ENCODE data around the gene MYH14. TPM values are rescaled to one million over a fixed set of nuclear protein-coding genes. Genes with fewer than 3 reads are reported as not detected.

Gene MYH14
- total RNA-seq, 1 donor from 2014 or later, result 0.59 TPM

DNA sequence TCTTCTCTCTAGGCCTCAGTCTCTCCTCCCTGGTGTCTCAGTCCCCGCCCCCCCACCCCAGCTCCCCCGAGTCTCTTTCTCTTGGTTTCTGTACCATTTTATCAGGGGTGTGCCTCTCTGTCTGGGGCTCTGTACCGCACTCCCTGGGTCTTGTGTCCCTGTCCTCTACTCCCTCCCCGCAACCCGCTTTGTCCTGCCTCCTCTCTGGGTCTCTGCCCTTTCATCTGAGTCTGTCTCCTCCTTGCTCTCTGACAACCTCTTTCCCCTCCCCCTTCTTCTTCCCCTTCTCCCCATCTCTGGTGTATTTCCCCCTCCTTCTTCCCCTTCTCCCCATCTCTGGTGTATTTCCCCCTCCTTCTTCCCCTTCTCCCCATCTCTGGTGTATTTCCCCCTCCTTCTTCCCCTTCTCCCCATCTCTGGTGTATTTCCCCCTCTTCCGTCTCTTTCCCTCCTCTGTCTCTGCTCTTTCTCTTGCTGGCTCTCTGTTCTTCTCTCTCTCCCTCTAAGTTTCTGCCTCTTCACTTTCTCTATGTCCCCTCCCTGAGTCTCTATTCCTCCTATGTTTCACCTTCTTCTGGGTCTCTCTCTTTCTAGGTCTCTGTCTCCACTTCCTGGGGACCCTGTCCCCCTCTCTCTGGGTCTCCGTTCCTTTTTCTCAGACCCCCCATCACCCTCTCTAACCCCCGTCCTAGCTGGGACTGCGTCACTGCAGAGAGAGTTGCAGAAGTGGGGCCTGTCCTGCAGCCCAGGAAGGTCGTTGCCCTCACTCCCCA is 128.0 kb downstream of the MYH14 start:
- H3K9me3 Mint-ChIP-seq (ENCODE audit: unreplicated experiment), result peaks cover 27% of the 10 kb centered on the region
- peaks cover 10% of the 10 kb centered on the region for H3K36me3 Mint-ChIP-seq (ENCODE audit: unreplicated experiment)
- peaks cover 32% of the 10 kb centered on the region for H3K27me3 Mint-ChIP-seq (ENCODE audit: unreplicated experiment)
- peaks cover 16% of the 10 kb centered on the region for H3K4me1 Mint-ChIP-seq (ENCODE audit: low read depth, unreplicated experiment)
- DNase-seq, result no peak
- peak overlapping the region; percentile 94 for H3K4me3 Mint-ChIP-seq (ENCODE audit: unreplicated experiment)
- H3K27ac Mint-ChIP-seq (ENCODE audit: unreplicated experiment), result peak overlapping the region; percentile 64
- no peak for TF ChIP-seq CTCF (IDR thresholded peaks at IDR 0.05; ENCODE audit: partially characterized antibody, unreplicated experiment)

- DNase-seq, result no peak
- Mint-ChIP-seq H3K4me3 (ENCODE audit: unreplicated experiment) (peak overlapping the region; percentile 94), H3K36me3 (ENCODE audit: unreplicated experiment) (peaks cover 7% of the 10 kb centered on the region), H3K9me3 (ENCODE audit: unreplicated experiment) (peaks cover 25% of the 10 kb centered on the region), H3K27me3 (ENCODE audit: unreplicated experiment) (peaks cover 27% of the 10 kb centered on the region), H3K27ac (ENCODE audit: unreplicated experiment) (no peak overlapping the region), H3K4me1 (ENCODE audit: low read depth, unreplicated experiment) (peaks cover 13% of the 10 kb centered on the region)
- TF ChIP-seq CTCF (IDR thresholded peaks at IDR 0.05; ENCODE audit: partially characterized antibody, unreplicated experiment), result no peak
Measured at GRCh38 chr19:50331994-50332243, 128.5 kb downstream of the MYH14 start.

DNA sequence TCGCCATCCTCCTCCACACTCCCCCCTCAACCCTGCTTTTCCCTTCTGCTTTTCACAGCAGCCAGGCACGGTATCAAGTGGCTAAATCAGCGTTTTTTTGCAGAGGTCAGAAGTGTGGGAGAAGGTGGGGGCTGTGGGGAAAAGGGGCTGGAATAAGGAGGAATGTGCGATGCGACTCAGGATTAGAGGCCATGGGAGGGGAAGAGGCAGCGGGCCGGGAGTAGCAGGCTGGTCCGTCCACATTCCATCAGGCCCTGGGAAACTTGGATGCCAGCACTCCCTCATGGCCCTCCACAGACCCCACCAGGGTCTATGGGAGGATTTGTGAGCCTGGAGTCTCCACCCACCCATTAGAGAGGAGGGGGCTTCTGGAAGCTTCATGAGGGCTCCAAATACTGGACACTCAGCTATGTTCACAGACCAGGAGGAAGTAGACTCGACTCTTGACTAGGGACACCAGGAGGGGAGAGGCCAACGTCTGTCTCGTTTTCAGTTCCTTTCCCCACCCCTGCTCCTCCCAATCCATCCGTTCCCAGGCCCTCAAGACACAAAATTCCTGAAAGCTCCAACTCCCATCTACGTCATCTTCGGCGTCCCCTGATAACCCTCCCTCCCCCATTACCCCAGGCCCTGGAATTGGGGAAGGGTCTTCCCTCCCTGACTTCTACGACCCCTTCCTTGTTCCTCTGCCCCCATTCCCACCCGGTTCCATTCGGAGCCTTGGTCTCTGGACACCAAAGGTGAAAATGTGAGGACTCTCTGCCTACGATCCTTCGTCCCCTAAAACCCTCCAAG is 129.0 kb downstream of the MYH14 start:
- Mint-ChIP-seq H3K4me3 (ENCODE audit: unreplicated experiment) (peak overlapping the region; percentile 94), H3K9me3 (ENCODE audit: unreplicated experiment) (peaks cover 19% of the 10 kb centered on the region), H3K27ac (ENCODE audit: unreplicated experiment) (peak overlapping the region; percentile 43), H3K36me3 (ENCODE audit: unreplicated experiment) (peaks cover 2% of the 10 kb centered on the region), H3K27me3 (ENCODE audit: unreplicated experiment) (peaks cover 22% of the 10 kb centered on the region), H3K4me1 (ENCODE audit: low read depth, unreplicated experiment) (peaks cover 9% of the 10 kb centered on the region)
- DNase-seq, result no peak
- no peak for TF ChIP-seq CTCF (IDR thresholded peaks at IDR 0.05; ENCODE audit: partially characterized antibody, unreplicated experiment)

GRCh38 chr19:50333235-50333736 is 129.9 kb downstream of the MYH14 start:
- no peaks in the 10 kb centered on the region for H3K36me3 Mint-ChIP-seq (ENCODE audit: unreplicated experiment)
- peaks cover 17% of the 10 kb centered on the region for H3K27me3 Mint-ChIP-seq (ENCODE audit: unreplicated experiment)

More at GRCh38 chr19:50333235-50333736, 129.9 kb downstream of the MYH14 start:
- Mint-ChIP-seq H3K9me3 (ENCODE audit: unreplicated experiment) (peaks cover 17% of the 10 kb centered on the region), H3K27ac (ENCODE audit: unreplicated experiment) (peak overlapping the region; percentile 89), H3K4me3 (ENCODE audit: unreplicated experiment) (peak overlapping the region; percentile 94), H3K4me1 (ENCODE audit: low read depth, unreplicated experiment) (peaks cover 9% of the 10 kb centered on the region)
- no peak for TF ChIP-seq CTCF (IDR thresholded peaks at IDR 0.05; ENCODE audit: partially characterized antibody, unreplicated experiment)
- peak; percentile 94 for DNase-seq

All from glutamatergic neuron (in vitro differentiated cells).